Activated CD4-positive, CD25-positive, alpha-beta regulatory T cell treated with anti-CD3 and anti-CD28 coated beads, Interleukin-2, amount 50 U/mL, for 16 hours (primary cell): ENCODE measurements around the gene PEF1.

Experiments
- DNase-seq: peaks from one replicate; pipeline ENCODE4 v3.0.0-alpha.2; 2020; ENCODE audit warnings: low read depth, low spot score

Gene PEF1

GRCh38 chr1:31671147-31671546, 26.5 kb upstream of the PEF1 start:
- DNase-seq, result no peak

- DNase-seq, result no peak
These were observed 25.9 kb upstream of the PEF1 start for GRCh38 chr1:31670593-31670964.

DNA sequence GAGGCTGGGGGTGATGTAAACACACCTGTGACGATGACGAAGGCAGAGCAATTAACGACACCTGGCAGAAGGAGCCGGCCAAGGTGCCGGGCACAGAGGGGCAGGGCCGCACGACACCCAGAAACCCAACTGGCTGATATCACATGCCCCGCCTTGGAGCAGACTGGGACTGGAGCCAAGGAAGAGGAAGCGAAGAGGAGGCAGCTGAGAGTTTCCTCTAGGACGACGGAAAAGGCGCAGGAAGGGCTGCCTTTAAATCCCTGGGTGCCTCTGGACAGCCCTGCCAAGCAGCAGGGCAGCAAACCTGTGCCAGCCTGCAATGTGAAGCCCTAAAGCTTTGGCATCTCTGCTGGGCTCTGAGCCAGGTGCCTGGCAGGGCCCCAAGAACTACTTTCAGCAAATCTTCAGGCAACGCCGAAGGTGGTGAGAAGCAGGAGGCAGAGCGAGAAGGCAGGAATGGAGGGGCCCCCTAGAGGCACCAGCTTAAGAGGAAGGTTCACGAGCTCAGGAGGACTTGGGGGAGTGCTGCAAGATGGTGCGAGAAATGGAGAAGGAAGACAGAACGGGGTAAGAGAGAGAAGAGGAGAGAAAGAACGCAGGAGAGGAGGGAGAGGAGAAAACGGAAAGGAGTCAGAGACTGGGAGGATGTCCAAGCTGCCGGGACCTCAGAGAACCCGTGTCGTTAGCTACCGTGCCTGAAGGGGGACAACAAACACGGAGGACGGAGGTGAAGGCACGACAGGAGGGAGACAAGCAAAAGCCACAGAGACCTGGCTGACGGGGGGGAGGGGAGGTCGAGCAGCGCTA, 25.3 kb upstream of the PEF1 start:
- no peak for DNase-seq

DNA sequence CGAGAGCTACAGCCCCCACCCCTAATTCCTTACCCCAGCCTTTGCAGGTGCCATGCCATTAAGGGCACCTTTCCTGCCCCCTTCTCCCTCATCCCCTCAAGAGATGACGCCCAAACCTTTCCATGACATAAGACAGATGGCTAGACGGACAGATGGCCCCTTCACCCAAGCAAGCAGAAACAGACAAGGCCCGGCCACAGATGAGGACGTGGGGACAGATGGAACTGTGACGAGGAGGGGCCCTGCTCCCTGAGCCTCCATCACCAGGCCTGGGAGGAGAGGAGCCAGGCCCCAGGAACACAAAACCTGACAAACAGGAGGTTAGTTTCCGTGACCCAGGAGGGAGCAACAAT, 24.7 kb upstream of the PEF1 start:
- no peak for DNase-seq

DNA sequence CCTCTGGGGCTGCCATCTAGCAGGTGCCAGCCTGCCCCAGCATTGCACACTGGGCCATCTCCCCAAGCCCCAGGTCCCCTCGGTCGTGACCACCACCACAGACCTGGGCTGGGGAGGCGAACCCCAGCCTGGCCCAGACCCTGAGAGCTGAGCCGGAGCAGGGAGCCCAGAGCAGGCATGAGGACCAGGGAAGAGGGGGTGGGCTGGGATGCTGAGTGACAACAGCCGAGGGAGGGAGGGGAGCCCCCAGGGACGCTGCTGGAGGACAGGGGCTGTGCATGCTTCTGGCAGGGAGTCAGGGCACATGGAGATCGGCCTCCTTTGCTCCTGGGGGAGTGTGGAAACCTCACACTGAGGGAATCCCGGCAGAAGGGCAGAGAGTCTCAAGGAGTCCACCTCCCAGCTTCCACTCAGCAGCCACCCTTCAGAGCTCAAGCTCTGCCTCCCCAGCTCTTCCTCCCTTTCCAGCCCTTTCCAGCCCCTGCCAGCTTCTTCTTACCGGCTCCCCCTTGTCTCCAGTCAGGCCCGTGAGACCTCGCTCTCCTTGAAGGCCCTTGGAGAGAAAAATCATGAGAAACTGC, 23.7 kb upstream of the PEF1 start:
- no peak for DNase-seq

DNA sequence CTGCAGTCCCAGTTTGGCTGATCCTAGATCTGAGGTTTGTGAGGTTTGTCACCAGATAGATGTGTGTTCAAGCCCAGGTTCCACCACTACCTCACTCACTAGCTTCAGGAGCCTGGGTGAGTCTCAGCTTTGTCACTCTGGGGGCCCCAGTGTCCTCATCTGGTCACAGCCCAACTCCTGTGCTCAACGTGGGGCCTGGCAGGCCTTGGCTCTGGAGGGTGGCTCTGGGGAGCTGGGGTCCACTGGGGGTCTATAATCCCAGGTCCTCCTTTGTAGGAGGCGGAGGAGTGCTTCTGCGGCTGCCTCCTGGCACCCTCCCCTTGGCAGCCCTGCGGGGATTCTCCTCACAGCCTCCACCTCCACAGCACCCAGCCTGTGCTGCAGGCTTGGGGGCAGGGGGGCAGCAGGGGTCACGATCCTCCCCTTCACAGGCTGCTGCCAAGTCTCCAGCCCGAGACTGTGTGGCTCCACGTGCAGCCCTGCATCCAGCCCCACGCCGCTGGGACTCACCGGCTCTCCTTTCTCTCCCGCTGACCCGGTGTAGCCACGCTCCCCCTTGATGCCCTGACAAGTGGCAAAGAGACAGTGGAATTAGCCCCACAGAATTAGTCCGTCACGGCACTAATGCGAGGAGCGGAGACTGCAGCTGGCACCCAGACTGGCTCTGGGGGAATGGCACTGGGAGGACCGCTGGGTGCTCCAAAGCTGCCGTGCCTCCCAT, 22.5 kb upstream of the PEF1 start:
- DNase-seq, result no peak

GRCh38 chr1:31666263-31666963, 21.7 kb upstream of the PEF1 start:
- DNase-seq, result no peak

- DNase-seq, result no peak
These were observed 20.7 kb upstream of the PEF1 start for GRCh38 chr1:31665234-31665878.

- no peak for DNase-seq
These were observed 19.9 kb upstream of the PEF1 start for GRCh38 chr1:31664528-31664927.

DNA sequence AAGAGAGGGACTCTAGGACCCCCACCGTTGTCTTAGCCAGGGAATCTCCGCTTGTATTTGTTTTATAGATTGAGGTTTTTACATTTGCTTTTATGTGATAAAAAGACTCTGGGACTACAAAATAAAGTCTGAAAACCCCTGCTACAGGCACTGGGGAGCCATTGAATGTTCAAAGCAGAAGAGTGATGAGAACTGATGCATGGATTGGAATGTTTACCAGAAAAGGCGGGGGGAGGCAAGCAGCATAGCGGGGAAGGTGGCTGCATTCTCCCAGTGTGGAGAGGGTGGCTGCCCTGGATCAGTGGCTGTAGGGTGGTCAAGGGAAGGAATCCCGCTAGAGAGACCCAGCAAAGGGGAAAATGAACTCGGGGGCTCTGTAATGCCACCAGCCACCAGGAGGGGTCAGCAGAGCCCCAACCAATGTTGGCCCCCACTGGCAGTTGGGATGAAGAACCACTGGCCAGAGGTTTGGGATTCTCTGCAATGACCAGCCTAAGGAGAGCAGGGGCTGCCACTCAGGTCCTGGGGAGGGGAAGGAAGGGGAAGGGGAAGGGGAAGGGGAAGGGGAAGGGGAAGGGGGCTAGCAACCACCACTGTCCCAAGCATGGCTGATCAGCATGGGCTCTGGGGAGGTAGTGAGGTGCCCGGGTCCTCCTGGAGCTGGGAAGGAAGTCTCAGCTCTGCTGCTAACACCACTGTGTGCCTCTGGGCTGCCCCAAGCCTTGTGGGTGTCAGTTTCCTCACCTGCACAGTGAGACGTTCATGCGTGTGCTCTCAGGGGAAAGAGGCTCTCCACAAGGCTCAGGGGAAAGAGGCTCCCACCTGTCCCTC, 19.2 kb upstream of the PEF1 start:
- peak; percentile 23 for DNase-seq

DNA sequence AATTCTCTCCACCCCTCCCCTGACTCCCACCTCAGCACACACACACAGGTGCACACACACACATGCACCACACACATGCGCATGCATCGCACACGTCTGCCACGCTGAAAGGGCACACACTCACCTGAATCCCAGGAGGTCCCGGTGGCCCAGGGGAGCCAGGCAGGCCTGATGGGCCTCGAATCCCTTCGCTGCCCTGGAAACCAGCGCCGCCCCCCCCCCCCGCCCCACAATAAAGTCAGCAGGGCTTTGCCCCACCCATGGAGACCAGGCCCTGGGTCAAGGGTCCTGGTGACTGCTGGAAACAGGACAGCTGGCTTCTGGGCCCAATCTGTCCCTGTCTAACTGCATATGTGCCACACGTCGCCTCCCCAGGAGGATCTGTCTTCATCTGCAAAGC, 17.8 kb upstream of the PEF1 start:
- no peak for DNase-seq

GRCh38 chr1:31661856-31662255, 17.2 kb upstream of the PEF1 start:
- no peak for DNase-seq

DNA sequence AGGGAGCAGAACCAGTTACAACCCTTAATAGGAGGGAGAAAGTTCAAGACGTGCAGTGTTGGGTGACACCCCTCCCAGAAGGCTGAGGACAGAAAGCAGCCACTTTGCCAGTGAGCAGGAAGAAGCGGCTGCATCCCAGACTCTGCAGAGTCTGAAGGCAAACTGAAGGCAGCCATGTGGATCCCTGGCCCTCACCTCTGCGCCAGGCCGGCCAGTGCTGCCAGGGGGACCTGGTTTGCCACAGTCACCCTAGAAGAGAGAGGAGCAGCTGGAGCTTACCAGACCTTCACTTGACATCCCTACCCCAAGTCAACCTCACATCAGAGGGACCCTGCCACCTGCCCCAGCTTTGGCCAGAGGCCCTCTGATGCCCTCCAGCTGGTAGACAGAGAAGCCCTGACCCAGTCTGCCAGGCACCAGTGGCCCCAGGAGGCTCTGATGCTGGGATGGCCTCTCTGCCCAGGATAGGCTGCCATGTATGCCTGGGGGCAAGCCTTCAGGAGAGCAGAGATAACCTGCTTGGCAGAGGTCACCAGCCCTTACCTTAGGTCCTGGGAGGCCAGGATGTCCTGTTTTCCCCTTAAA, 16.3 kb upstream of the PEF1 start:
- DNase-seq, result no peak

GRCh38 chr1:31659889-31660288, 15.2 kb upstream of the PEF1 start:
- no peak for DNase-seq

GRCh38 chr1:31658721-31659120, 14.0 kb upstream of the PEF1 start:
- no peak for DNase-seq

- DNase-seq, result no peak
These were observed 13.4 kb upstream of the PEF1 start for GRCh38 chr1:31657972-31658510.

DNA sequence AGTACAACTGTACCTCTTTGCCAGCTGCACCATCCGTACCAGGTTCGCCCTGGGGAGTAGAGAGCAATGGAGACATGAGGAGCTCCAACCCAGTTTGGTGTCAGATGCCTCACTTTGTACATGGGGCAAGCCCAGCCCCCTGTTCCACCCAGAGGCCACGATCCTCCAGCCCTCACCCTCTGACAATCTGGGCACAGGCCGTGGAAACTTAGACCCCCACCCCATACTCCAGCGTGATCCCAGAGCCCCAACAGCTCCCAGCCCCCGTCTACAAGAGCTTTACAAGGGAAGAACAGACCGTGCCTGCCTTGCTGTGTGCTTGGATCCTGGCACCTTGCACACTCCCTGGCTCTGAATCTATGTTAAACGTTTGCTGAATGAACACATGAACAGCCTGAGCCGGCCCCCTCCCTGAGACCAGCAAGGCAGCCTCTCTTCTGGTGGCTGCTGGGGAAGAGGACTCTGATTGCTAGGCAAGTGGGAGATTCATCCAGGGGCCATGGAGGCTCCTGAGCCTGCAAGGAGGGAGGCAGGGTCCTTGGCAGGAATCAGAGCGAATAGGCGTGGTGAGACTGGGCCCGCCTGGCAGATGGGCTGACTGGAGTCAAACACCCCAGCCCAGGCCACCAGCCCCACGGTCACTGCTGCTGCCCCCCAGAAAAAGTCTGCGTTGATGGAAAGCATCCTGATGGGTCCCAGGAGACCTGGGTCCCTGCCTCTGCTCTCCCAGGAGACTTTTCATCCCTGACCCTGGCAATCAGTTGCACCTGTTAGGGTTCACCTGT, 12.5 kb upstream of the PEF1 start:
- DNase-seq, result no peak

DNA sequence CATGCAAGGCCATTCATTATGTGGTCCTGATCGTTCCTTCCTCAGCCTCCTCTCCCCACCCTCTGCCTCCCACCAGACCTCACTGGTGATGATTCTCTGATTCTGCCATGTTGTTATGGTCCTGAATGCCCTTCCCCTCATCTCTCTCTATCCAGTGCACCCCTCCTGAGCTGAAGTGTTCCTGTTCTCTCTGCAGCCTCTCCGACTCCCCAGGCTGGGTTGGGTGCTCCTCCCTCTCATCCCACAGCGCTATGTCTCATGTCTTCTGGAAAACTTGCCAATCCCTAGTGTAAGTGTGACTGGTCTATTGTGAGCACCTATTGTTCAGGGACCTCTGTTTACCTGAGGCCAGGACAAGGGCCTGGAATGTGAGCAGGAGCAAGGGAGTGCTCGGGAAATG, 11.1 kb upstream of the PEF1 start:
- no peak for DNase-seq

DNA sequence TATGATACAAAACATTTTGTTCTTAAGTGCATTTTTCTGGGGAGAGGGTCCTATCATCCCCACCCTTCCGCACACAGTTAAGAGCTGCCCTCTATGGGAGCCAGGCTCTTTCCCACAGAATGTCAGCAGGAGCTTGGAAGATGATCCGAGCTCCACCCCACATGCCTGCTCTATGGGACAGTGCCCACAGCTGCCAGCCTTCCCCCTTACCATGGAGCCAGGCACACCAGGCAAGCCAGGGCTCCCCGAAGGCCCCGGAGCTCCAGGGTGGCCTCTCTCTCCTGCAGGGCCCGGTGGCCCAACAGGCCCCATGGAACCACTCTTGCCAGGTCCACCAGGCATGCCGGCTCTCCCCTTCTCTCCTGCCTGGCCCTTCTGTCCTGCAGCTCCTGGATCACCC, 10.4 kb upstream of the PEF1 start:
- DNase-seq, result no peak

DNA sequence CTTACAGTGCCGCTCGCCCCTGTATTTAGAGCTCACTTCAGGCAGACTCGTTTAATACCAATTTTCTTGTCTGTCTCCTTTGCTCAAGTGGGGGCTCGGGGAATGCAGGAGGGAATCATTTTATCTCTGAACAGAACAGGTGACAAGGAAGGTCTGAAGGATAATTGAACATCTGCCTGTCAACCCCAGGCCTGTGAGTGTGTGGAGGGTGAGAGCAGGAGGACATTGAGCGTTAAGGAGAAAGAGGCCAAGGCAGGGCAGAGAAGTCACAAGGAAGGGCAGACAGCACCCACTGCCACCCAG, 9.7 kb upstream of the PEF1 start:
- no peak for DNase-seq
